ENCODE results near the gene ST8SIA4. TPM values are rescaled to one million over a fixed set of nuclear protein-coding genes. Genes with fewer than 3 reads are reported as not detected.
"Not testable (repeated sequence)": the region's sequence is repeated elsewhere in the genome, so short reads cannot be mapped to it uniquely, and the experiment has no call there.

The ST8SIA4 gene
- total RNA-seq, 8 experiments from 2014 or later = 0.07 to 44.4 (median 18.0) TPM

- 67 to 100% (median 90%) methylated on average over 1 to 2 of the region's 2 CpGs; no CpG with 5 or more reads in 5 of the 10 experiments for WGBS, 10 experiments
- ATAC-seq (replicated peaks in 6 of 8) = no peak
- in situ Hi-C loops (cut with MboI; ENCODE audit: low pct_unique_long_range_greater_than_20kb in 2 of 9, low sequenced_read_pairs in 9 of 9, unreplicated experiment in 9 of 9) = no loop called here
These were observed 115.4 kb downstream of the ST8SIA4 start for GRCh38 chr5:100787648-100788047.

DNA sequence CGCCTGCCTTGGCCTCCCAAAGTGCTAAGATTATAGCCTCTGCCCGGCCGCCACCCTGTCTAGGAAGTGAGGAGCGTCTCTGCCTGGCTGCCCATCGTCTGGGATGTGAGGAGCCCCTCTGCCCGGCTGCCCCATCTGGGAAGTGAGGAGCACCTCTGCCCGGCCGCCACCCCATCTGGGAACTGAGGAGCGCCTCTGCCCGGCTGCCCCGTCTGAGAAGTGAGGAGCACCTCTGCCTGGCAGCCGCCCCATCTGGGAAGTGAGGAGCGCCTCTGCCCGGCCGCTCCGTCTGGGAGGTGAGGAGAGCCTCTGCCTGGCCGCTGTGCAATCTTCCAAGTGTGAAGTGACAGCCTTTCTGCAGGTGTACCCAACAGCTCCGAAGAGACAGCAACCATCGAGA lies 117.5 kb downstream of the ST8SIA4 start:
- H3K27ac ChIP-seq; H3K4me3 ChIP-seq; in situ Hi-C loops (cut with MboI; ENCODE audit: low pct_unique_long_range_greater_than_20kb in 2 of 9, low sequenced_read_pairs in 9 of 9, unreplicated experiment in 9 of 9); ATAC-seq (replicated peaks in 6 of 8); H3K4me1 ChIP-seq (replicated peaks in 1 of 2): not testable (repeated sequence)
- 67% methylated on average over 2 of the region's 19 CpGs; no CpG with 5 or more reads in 9 of the 10 experiments for WGBS, 10 experiments

More at GRCh38 chr5:100787648-100788047, 115.4 kb downstream of the ST8SIA4 start:
- peaks cover 3 to 7% of the 10 kb centered on the region in 2 donors for H3K4me1 ChIP-seq (replicated peaks in 1 of 2)
- H3K4me3 ChIP-seq = no peak overlapping the region
- no peak overlapping the region for H3K27ac ChIP-seq

DNA sequence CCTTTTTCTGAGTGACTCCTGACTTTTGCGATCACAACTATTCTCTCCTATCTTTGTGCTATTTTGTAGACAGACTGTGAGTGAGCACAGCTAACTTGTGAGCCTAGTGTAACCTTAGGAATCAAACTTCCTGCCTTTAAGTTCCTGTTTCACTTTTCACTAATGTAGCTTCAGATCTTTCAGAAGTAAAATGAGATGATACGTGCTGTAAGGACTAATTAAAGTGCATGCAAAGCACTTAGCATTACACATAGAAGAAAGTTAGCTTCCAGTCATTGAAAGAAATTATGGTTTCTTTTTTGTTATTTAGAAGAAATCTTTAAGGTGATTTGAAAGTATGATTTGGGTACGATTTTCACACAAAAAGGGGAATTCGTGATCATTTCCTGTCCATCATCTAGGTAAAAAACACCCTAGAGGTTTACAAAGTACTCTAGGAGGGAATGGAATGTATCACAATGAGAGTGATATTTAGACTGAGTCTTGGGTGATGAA lies 122.7 kb downstream of the ST8SIA4 start:
- in situ Hi-C loops (cut with MboI; ENCODE audit: low pct_unique_long_range_greater_than_20kb in 2 of 9, low sequenced_read_pairs in 9 of 9, unreplicated experiment in 9 of 9) = no loop called here
- Histone ChIP-seq H3K4me1 (replicated peaks in 1 of 2) (peaks cover 0 to 4% of the 10 kb centered on the region in 2 donors), H3K27ac (no peak overlapping the region), H3K4me3 (no peak overlapping the region)
- 64 to 98% (median 84%) methylated on average over 2 to 4 of the region's 4 CpGs for WGBS, 10 experiments
- ATAC-seq (replicated peaks in 6 of 8) = no peak

- in situ Hi-C loops (cut with MboI; ENCODE audit: low pct_unique_long_range_greater_than_20kb in 2 of 9, low sequenced_read_pairs in 9 of 9, unreplicated experiment in 9 of 9) = no loop called here
- Histone ChIP-seq H3K4me1 (replicated peaks in 1 of 2) (peaks cover 0 to 4% of the 10 kb centered on the region in 2 donors), H3K4me3 (no peak overlapping the region), H3K27ac (no peak overlapping the region)
- ATAC-seq (replicated peaks in 6 of 8) = no peak
- 83 to 100% (median 97%) methylated on average over 1 to 5 of the region's 7 CpGs; no CpG with 5 or more reads in 1 of the 10 experiments for WGBS, 10 experiments
These were observed 123.3 kb downstream of the ST8SIA4 start for GRCh38 chr5:100779669-100780375.

DNA sequence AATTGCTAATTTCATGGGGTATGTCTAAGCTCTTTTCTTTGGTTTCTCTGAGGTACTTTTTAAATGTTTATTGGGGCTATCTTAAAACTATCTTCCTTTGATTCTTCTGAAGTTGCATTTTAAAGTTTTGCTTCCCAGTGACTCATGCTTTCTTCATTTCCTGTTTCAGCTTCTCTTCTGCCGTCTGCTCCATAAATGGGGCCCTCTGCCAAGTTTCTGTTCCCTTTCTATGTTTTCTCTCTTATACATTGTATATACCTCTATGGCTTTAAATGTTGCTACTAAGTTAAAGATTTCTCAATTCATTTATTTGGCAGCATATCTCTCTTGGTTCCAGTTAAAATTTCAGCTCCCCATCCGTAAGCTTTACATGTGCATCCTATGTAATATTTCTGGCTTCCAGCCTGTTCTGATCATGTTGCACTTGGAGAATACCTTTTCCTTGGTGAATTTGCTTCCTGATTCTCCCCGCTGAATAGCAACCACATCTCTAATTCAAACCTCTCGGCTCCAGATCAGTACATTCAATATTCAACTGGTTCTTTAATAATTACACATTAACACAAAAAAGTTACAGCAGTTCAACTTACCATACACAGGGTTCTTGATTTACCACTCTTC lies 125.3 kb downstream of the ST8SIA4 start:
- no peak overlapping the region for H3K4me3 ChIP-seq
- 0 to 100% (median 86%) methylated on average over 2 to 4 of the region's 4 CpGs for WGBS, 10 experiments
- ATAC-seq (replicated peaks in 6 of 8) = peak in 2 of 8 experiments; percentile 77 to 83
- H3K4me1 ChIP-seq (replicated peaks in 1 of 2) = peaks cover 3 to 4% of the 10 kb centered on the region in 2 donors
- H3K27ac ChIP-seq = no peak overlapping the region
- in situ Hi-C loops (cut with MboI; ENCODE audit: low pct_unique_long_range_greater_than_20kb in 2 of 9, low sequenced_read_pairs in 9 of 9, unreplicated experiment in 9 of 9) = no loop called here

DNA sequence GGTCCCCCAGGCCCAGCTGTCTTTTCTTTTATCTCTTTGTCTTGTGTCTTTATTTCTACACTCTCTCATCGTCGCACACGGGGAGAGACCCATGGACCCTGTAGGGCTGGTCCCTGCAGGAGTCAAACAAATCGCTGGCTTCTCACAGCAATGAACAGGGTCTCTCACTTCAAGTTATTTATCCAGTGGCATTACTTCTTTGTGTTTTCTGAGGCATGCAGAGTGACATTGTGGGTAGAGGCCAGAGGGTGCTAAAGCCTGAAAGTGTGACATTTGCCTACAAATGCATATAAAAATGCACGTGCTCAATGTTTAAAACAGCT lies 127.6 kb downstream of the ST8SIA4 start:
- Histone ChIP-seq H3K4me3 (no peak overlapping the region), H3K27ac (no peak overlapping the region), H3K4me1 (replicated peaks in 1 of 2) (peaks cover 12 to 15% of the 10 kb centered on the region in 2 donors)
- WGBS, 10 experiments = 38 to 100% (median 71%) methylated on average over 1 to 5 of the region's 5 CpGs; no CpG with 5 or more reads in 1 of the 10 experiments
- in situ Hi-C loops (cut with MboI; ENCODE audit: low pct_unique_long_range_greater_than_20kb in 2 of 9, low sequenced_read_pairs in 9 of 9, unreplicated experiment in 9 of 9) = no loop called here
- peak in 3 of 8 experiments; percentile 31 to 48 (median 48) for ATAC-seq (replicated peaks in 6 of 8)

- 40 to 100% (median 60%) methylated on average over 1 to 2 of the region's 2 CpGs; no CpG with 5 or more reads in 5 of the 10 experiments for WGBS, 10 experiments
- H3K4me3 ChIP-seq = no peak overlapping the region
- H3K27ac ChIP-seq = no peak overlapping the region
- in situ Hi-C loops (cut with MboI; ENCODE audit: low pct_unique_long_range_greater_than_20kb in 2 of 9, low sequenced_read_pairs in 9 of 9, unreplicated experiment in 9 of 9) = no loop called here
- H3K4me1 ChIP-seq (replicated peaks in 1 of 2) = peaks cover 11 to 12% of the 10 kb centered on the region in 2 donors
- peak in 5 of 8 experiments; percentile 46 to 72 (median 67) for ATAC-seq (replicated peaks in 6 of 8)
These were observed 130.5 kb downstream of the ST8SIA4 start for GRCh38 chr5:100772548-100772947.

GRCh38 chr5:100772006-100772405 lies 131.1 kb downstream of the ST8SIA4 start:
- in situ Hi-C loops (cut with MboI; ENCODE audit: low pct_unique_long_range_greater_than_20kb in 2 of 9, low sequenced_read_pairs in 9 of 9, unreplicated experiment in 9 of 9) = no loop called here
- peaks cover 11 to 12% of the 10 kb centered on the region in 2 donors for H3K4me1 ChIP-seq (replicated peaks in 1 of 2)
- WGBS, 10 experiments = 22 to 92% (median 78%) methylated on average over 1 to 3 of the region's 3 CpGs; no CpG with 5 or more reads in 2 of the 10 experiments
- H3K4me3 ChIP-seq = no peak overlapping the region
- peak in 2 of 8 experiments; percentile 35 to 37 for ATAC-seq (replicated peaks in 6 of 8)
- no peak overlapping the region for H3K27ac ChIP-seq

GRCh38 chr5:100771181-100771580 lies 131.9 kb downstream of the ST8SIA4 start:
- no peak overlapping the region for H3K27ac ChIP-seq

DNA sequence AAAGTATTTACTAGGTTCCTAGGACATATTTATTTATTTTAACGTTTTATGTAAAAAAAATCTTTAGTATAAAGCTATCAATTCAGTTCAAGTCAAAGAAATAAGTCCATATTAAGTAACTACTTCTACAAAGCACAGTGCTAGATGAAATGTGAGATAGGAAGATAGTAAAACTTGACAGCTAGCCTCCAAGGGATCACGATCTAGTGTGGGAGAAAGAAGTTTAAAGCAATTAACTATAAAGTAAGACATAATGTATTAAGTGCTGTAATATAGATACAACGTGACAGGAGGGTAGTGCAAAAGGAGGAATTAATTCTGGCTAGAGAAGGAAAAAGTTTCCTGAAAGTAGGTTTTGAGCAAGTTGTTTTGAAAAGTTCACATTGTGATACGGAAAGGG lies 134.9 kb downstream of the ST8SIA4 start:
- Histone ChIP-seq H3K4me3 (no peak overlapping the region), H3K27ac (no peak overlapping the region), H3K4me1 (replicated peaks in 1 of 2) (peaks cover 11 to 12% of the 10 kb centered on the region in 2 donors)
- ATAC-seq (replicated peaks in 6 of 8) = no peak
- in situ Hi-C loops (cut with MboI; ENCODE audit: low pct_unique_long_range_greater_than_20kb in 2 of 9, low sequenced_read_pairs in 9 of 9, unreplicated experiment in 9 of 9) = no loop called here
- 19 to 100% (median 81%) methylated on average over 1 to 4 of the region's 4 CpGs for WGBS, 10 experiments

More at GRCh38 chr5:100771181-100771580, 131.9 kb downstream of the ST8SIA4 start:
- 50 to 100% (median 71%) methylated on average over 1 to 2 of the region's 2 CpGs; no CpG with 5 or more reads in 1 of the 10 experiments for WGBS, 10 experiments
- in situ Hi-C loops (cut with MboI; ENCODE audit: low pct_unique_long_range_greater_than_20kb in 2 of 9, low sequenced_read_pairs in 9 of 9, unreplicated experiment in 9 of 9) = no loop called here
- no peak overlapping the region for H3K4me3 ChIP-seq
- no peak for ATAC-seq (replicated peaks in 6 of 8)
- peaks cover 11 to 12% of the 10 kb centered on the region in 2 donors for H3K4me1 ChIP-seq (replicated peaks in 1 of 2)

DNA sequence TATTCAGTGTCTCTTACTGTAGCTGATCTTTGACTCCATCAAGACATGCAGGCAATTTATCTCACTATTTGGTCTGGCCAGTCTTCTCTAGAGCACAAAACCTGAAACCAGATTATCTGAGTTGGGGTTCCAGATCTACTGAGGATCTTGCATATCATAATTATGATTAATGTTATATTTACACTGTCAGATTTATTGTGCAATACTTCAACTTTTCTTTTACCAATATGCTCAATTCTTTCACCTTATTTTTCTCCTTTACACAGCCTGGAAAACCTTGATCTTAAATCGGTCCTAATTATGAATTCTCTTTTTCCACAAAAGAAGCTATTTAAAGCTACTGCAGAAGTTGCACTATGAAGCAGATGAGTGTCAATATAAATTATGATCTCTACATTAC lies 140.1 kb downstream of the ST8SIA4 start:
- in situ Hi-C loops (cut with MboI; ENCODE audit: low pct_unique_long_range_greater_than_20kb in 2 of 9, low sequenced_read_pairs in 9 of 9, unreplicated experiment in 9 of 9) = no loop called here
- H3K4me3 ChIP-seq = no peak overlapping the region
- no peak overlapping the region for H3K27ac ChIP-seq
- peaks cover 0 to 3% of the 10 kb centered on the region in 2 donors for H3K4me1 ChIP-seq (replicated peaks in 1 of 2)
- no peak for ATAC-seq (replicated peaks in 6 of 8)
- 0 to 100% (median 67%) methylated on average over 1 of the region's 1 CpG; no CpG with 5 or more reads in 1 of the 10 experiments for WGBS, 10 experiments

DNA sequence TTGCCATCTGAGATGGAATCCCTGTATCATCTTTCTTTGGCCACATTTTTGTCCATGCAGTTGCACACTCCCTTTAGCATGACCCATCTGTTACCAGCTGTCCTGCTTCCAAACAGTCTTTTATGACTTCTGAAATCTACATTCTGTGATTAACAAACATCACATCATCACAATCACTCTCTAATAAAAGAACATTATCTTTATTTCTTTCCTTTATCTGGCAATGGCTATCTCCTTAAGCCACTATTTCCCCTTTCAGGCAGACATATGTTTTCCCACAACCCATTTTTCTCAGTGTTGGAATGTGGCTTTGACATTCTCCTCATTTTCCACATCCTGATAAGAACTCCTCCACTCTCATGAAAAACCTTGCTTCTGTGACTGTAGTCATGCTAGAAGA lies 141.0 kb downstream of the ST8SIA4 start:
- ATAC-seq (replicated peaks in 6 of 8) = peak in 1 of 8 experiments; percentile 34
- no peak overlapping the region for H3K4me3 ChIP-seq
- in situ Hi-C loops (cut with MboI; ENCODE audit: low pct_unique_long_range_greater_than_20kb in 2 of 9, low sequenced_read_pairs in 9 of 9, unreplicated experiment in 9 of 9) = no loop called here
- no peak overlapping the region for H3K27ac ChIP-seq
- peaks cover 0 to 10% of the 10 kb centered on the region in 2 donors for H3K4me1 ChIP-seq (replicated peaks in 1 of 2)

DNA sequence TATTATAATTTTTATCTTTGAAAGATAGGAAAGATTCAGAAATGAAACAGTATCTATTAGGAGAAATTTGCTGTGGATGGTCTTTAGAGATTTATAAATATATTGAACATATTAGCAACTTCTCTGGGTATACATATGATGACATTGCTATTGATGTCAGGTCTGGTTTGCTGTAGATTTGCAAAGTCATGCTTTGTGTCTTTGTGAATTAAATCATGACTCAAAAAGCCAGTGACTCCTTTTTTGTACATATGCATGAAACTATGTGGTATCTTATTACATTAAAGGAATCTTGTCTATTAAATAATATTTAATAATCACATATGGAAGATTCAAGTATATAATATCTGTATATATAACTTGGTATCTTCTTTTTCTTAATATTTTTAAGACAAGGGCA lies 141.9 kb downstream of the ST8SIA4 start:
- H3K4me3 ChIP-seq = no peak overlapping the region
- H3K4me1 ChIP-seq (replicated peaks in 1 of 2) = peaks cover 0 to 10% of the 10 kb centered on the region in 2 donors
- peak in 2 of 8 experiments; percentile 78 to 84 for ATAC-seq (replicated peaks in 6 of 8)
- no peak overlapping the region for H3K27ac ChIP-seq
- in situ Hi-C loops (cut with MboI; ENCODE audit: low pct_unique_long_range_greater_than_20kb in 2 of 9, low sequenced_read_pairs in 9 of 9, unreplicated experiment in 9 of 9) = no loop called here

Data from motor neuron (in vitro differentiated cells).